K562 (cell line): ENCODE data around the gene SERPINB4. TPM values are rescaled to one million over a fixed set of nuclear protein-coding genes. Genes with fewer than 3 reads are reported as not detected.

Experiments used
- CCNT2 ChIP-seq: IDR thresholded peaks from 2 replicates; pipeline ENCODE4 v1.6.1; 2011; ENCODE audit warnings: borderline replicate concordance, low read depth, mild to moderate bottlenecking, moderate library complexity, mixed read lengths, low read length; ENCODE audit not compliant: insufficient read length; ENCODE audit errors: extremely low read depth
- FOXA1 ChIP-seq: fragments of 450-650 bp; IDR thresholded peaks from 2 replicates; pipeline ENCODE4 v1.6.1; 2016; ENCODE audit warnings: mild to moderate bottlenecking, borderline replicate concordance
- polyA plus RNA-seq, 8 experiments: library from polyadenylated mRNA; depleted of rRNA in 4 of 8; stranded (reverse) in 5 of 8; unstranded in 3 of 8; fragments of >200 nt; fragmentation: Nextera tagmentation in 2 of 8; fragmentation: Illumina TruSeq in 1 of 8; extraction: Ambion mirVana in 2 of 8; extraction: Trizol in 1 of 8; gene quantifications; 2 replicates each; pipeline versions ENCODE4 v1.2.1 to v1.2.3, GENCODE V29; 2011 to 2014; ENCODE audit warnings: inconsistent platforms in 1 of 8, missing spikeins in 1 of 8
- total RNA-seq, 7 experiments: library from RNA; depleted of rRNA in 6 of 7; stranded (reverse); fragments of >200 nt in 6 of 7; fragmentation: Illumina TruSeq in 2 of 7; extraction: Trizol in 2 of 7; gene quantifications; 2 replicates each; pipeline versions ENCODE4 v1.2.1 to v1.2.3, GENCODE V29; 2011 to 2021; ENCODE audit warnings: low replicate concordance in 1 of 7
- TF ChIP-seq, protein P1 (sequence below): fragments of 450-650 bp; IDR thresholded peaks from 2 replicates; pipeline ENCODE4 v1.6.1; 2016; ENCODE audit warnings: mild to moderate bottlenecking, moderate library complexity
- TF ChIP-seq, protein P2 (sequence below): sonication (generic); formaldehyde crosslinking; IDR thresholded peaks from 2 replicates; pipeline ENCODE4 v1.8.1; 2022; ENCODE audit warnings: missing genetic modification reagents
- TF ChIP-seq, protein P3 (sequence below): fragments of 450-650 bp; conservative IDR thresholded peaks from 2 replicates; pipeline ENCODE4 v1.6.1; 2016; ENCODE audit warnings: missing genetic modification characterization, low read depth, mild to moderate bottlenecking, missing compliant biosample characterization, moderate library complexity

SERPINB4 gene
- total and polyA plus RNA-seq, 9 of the 15 experiments (the other 6 are each of a cell fraction or from before 2014, with no cell fraction given): not detected

DNA sequence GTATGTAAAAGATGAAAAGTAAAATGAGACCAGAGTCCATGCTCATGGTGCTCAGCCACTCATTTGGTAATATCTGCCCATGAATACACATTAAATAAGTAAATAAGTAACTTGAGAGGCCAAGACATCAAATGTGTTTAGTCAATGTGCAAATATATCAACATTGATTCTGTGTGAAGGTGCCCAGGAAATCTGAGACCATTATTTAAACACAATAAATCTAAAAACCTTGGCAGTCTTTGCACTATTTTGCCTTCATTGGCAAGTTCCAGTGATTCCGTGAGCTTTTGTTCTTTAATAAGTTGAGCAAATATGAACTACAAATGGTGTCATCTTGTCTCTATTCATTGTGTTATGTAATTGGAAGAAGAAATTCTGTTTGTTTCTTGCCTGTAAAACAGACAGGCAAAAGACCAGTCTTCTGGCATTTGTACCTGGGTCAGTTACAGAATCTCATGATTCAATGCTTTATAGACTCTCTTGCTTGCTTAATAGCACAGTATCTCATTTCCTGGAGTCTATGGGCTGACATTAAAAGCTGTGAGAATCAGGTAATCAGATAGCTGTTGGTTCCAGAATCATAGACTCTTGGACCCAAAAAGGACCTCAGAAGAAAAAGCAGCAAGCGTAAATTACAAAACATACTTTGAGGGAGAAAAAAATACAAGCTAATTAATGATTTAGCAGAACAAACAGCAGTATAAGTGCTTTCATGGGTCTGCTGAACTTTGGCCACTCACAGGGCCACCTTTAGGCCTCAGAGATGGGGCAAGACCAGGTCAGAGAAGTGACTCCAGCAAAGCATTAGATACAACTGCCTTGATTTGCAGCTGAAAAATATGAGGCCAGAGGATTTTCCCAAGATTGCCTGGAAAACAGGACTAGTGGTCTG is 37.6 kb upstream of the SERPINB4 start (continued):
- TF ChIP-seq, protein P1, sequence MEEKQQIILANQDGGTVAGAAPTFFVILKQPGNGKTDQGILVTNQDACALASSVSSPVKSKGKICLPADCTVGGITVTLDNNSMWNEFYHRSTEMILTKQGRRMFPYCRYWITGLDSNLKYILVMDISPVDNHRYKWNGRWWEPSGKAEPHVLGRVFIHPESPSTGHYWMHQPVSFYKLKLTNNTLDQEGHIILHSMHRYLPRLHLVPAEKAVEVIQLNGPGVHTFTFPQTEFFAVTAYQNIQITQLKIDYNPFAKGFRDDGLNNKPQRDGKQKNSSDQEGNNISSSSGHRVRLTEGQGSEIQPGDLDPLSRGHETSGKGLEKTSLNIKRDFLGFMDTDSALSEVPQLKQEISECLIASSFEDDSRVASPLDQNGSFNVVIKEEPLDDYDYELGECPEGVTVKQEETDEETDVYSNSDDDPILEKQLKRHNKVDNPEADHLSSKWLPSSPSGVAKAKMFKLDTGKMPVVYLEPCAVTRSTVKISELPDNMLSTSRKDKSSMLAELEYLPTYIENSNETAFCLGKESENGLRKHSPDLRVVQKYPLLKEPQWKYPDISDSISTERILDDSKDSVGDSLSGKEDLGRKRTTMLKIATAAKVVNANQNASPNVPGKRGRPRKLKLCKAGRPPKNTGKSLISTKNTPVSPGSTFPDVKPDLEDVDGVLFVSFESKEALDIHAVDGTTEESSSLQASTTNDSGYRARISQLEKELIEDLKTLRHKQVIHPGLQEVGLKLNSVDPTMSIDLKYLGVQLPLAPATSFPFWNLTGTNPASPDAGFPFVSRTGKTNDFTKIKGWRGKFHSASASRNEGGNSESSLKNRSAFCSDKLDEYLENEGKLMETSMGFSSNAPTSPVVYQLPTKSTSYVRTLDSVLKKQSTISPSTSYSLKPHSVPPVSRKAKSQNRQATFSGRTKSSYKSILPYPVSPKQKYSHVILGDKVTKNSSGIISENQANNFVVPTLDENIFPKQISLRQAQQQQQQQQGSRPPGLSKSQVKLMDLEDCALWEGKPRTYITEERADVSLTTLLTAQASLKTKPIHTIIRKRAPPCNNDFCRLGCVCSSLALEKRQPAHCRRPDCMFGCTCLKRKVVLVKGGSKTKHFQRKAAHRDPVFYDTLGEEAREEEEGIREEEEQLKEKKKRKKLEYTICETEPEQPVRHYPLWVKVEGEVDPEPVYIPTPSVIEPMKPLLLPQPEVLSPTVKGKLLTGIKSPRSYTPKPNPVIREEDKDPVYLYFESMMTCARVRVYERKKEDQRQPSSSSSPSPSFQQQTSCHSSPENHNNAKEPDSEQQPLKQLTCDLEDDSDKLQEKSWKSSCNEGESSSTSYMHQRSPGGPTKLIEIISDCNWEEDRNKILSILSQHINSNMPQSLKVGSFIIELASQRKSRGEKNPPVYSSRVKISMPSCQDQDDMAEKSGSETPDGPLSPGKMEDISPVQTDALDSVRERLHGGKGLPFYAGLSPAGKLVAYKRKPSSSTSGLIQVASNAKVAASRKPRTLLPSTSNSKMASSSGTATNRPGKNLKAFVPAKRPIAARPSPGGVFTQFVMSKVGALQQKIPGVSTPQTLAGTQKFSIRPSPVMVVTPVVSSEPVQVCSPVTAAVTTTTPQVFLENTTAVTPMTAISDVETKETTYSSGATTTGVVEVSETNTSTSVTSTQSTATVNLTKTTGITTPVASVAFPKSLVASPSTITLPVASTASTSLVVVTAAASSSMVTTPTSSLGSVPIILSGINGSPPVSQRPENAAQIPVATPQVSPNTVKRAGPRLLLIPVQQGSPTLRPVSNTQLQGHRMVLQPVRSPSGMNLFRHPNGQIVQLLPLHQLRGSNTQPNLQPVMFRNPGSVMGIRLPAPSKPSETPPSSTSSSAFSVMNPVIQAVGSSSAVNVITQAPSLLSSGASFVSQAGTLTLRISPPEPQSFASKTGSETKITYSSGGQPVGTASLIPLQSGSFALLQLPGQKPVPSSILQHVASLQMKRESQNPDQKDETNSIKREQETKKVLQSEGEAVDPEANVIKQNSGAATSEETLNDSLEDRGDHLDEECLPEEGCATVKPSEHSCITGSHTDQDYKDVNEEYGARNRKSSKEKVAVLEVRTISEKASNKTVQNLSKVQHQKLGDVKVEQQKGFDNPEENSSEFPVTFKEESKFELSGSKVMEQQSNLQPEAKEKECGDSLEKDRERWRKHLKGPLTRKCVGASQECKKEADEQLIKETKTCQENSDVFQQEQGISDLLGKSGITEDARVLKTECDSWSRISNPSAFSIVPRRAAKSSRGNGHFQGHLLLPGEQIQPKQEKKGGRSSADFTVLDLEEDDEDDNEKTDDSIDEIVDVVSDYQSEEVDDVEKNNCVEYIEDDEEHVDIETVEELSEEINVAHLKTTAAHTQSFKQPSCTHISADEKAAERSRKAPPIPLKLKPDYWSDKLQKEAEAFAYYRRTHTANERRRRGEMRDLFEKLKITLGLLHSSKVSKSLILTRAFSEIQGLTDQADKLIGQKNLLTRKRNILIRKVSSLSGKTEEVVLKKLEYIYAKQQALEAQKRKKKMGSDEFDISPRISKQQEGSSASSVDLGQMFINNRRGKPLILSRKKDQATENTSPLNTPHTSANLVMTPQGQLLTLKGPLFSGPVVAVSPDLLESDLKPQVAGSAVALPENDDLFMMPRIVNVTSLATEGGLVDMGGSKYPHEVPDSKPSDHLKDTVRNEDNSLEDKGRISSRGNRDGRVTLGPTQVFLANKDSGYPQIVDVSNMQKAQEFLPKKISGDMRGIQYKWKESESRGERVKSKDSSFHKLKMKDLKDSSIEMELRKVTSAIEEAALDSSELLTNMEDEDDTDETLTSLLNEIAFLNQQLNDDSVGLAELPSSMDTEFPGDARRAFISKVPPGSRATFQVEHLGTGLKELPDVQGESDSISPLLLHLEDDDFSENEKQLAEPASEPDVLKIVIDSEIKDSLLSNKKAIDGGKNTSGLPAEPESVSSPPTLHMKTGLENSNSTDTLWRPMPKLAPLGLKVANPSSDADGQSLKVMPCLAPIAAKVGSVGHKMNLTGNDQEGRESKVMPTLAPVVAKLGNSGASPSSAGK: no peak
- TF ChIP-seq CCNT2: no peak
- TF ChIP-seq FOXA1: no peak
- TF ChIP-seq, protein P2, sequence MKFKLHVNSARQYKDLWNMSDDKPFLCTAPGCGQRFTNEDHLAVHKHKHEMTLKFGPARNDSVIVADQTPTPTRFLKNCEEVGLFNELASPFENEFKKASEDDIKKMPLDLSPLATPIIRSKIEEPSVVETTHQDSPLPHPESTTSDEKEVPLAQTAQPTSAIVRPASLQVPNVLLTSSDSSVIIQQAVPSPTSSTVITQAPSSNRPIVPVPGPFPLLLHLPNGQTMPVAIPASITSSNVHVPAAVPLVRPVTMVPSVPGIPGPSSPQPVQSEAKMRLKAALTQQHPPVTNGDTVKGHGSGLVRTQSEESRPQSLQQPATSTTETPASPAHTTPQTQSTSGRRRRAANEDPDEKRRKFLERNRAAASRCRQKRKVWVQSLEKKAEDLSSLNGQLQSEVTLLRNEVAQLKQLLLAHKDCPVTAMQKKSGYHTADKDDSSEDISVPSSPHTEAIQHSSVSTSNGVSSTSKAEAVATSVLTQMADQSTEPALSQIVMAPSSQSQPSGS (CRISPR knock-in tag): no peak
- TF ChIP-seq, protein P3, sequence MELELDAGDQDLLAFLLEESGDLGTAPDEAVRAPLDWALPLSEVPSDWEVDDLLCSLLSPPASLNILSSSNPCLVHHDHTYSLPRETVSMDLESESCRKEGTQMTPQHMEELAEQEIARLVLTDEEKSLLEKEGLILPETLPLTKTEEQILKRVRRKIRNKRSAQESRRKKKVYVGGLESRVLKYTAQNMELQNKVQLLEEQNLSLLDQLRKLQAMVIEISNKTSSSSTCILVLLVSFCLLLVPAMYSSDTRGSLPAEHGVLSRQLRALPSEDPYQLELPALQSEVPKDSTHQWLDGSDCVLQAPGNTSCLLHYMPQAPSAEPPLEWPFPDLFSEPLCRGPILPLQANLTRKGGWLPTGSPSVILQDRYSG (tag): no peak
